Kidney epithelial cell (primary cell): ENCODE results near the gene MACF1. TPM values are rescaled to one million over a fixed set of nuclear protein-coding genes. Genes with fewer than 3 reads are reported as not detected.

Source experiments
- DNase-seq: peaks from one replicate; pipeline ENCODE4 v3.0.0-alpha.2; 2010; ENCODE audit warnings: low read depth
- H3K27me3 ChIP-seq: 2 replicates; pipeline ENCODE4 v1.6.0; 2011; ENCODE audit warnings: low read length; ENCODE audit not compliant: control insufficient read depth, insufficient read depth
- H3K36me3 ChIP-seq: 2 replicates; pipeline ENCODE4 v1.5.1; 2011; ENCODE audit warnings: low read length; ENCODE audit not compliant: control insufficient read depth, insufficient read depth
- H3K4me3 ChIP-seq: 2 replicates; pipeline ENCODE4 v1.5.1; 2011; ENCODE audit warnings: low read depth, mild to moderate bottlenecking, control low read depth, low read length
- total RNA-seq: library from RNA; depleted of rRNA; stranded (reverse); fragments of >200 nt; gene quantifications from 2 replicates; pipeline ENCODE4 v1.2.3, GENCODE V29; 2015
- TF ChIP-seq, protein P1 (sequence below): IDR thresholded peaks from 2 replicates; pipeline ENCODE4 v1.5.1; 2011; ENCODE audit warnings: mild to moderate bottlenecking, moderate library complexity, low read length, control low read depth, inconsistent platforms; ENCODE audit not compliant: insufficient read depth, poor library complexity, severe bottlenecking

The MACF1 gene
- total RNA-seq, 1 donor from 2014 or later = 279 TPM

- TF ChIP-seq, protein P1, sequence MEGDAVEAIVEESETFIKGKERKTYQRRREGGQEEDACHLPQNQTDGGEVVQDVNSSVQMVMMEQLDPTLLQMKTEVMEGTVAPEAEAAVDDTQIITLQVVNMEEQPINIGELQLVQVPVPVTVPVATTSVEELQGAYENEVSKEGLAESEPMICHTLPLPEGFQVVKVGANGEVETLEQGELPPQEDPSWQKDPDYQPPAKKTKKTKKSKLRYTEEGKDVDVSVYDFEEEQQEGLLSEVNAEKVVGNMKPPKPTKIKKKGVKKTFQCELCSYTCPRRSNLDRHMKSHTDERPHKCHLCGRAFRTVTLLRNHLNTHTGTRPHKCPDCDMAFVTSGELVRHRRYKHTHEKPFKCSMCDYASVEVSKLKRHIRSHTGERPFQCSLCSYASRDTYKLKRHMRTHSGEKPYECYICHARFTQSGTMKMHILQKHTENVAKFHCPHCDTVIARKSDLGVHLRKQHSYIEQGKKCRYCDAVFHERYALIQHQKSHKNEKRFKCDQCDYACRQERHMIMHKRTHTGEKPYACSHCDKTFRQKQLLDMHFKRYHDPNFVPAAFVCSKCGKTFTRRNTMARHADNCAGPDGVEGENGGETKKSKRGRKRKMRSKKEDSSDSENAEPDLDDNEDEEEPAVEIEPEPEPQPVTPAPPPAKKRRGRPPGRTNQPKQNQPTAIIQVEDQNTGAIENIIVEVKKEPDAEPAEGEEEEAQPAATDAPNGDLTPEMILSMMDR = no peak
- no peak for DNase-seq
- H3K36me3 ChIP-seq = peaks cover 3% of the 10 kb centered on the region
- H3K27me3 ChIP-seq = no peaks in the 10 kb centered on the region
- H3K4me3 ChIP-seq = no peak overlapping the region
These were observed 174.7 kb downstream of the MACF1 start for GRCh38 chr1:39379187-39379586.

DNA sequence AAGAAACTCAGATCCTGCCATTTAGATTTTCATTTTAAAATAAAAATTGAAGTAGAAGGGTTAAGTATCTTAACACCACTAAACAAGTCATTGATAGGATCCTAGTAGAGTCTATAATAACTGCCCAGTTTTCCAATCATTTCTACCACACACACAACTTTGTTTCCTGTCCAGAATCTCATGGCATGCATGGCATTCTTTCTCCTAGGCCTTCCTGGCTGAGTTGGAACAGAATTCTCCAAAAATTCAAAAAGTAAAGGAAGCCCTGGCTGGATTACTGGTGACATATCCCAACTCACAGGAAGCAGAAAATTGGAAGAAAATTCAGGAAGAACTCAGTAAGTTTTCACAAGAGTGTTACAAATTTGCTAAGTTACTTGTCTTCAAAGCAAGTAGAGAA lies 175.5 kb downstream of the MACF1 start:
- TF ChIP-seq, protein P1 = no peak
- DNase-seq = no peak
- H3K36me3 ChIP-seq = peaks cover 3% of the 10 kb centered on the region
- no peak overlapping the region for H3K4me3 ChIP-seq
- no peaks in the 10 kb centered on the region for H3K27me3 ChIP-seq

DNA sequence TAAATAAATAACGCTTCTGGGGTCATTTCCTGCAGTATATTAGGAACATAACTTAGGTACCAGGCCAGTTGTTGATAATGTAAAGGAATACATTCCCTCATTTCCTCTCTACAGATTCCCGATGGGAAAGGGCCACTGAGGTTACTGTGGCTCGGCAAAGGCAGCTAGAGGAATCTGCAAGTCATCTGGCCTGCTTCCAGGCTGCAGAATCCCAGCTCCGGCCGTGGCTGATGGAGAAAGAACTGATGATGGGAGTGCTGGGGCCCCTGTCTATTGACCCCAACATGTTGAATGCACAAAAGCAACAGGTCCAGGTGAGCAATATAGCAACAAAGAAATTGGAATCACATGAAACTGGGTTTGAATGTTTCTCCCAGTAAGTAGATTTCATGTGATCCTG lies 177.3 kb downstream of the MACF1 start:
- TF ChIP-seq, protein P1 = no peak
- H3K27me3 ChIP-seq = no peaks in the 10 kb centered on the region
- DNase-seq = no peak
- H3K36me3 ChIP-seq = peaks cover 3% of the 10 kb centered on the region
- H3K4me3 ChIP-seq = no peak overlapping the region

DNA sequence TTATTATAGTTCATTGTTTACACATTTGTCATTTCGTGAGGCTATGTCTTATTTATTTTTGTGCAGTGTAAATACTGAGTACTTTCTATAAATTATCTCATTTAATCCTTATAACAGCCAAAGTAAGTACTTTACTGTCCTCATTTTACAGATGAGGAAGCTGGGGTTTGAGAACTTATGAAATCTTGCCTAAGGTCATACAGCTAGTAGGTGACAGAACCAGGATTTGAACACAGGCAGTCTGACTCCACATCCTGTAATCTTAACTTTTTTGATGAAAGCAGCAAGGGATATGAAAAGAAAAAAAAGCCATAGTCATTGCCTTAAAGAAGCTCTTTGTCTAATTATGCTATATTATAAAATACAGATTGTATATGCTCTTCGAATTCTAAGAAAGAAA lies 179.8 kb downstream of the MACF1 start:
- no peak for DNase-seq
- no peaks in the 10 kb centered on the region for H3K36me3 ChIP-seq
- TF ChIP-seq, protein P1 = no peak
- H3K4me3 ChIP-seq = no peak overlapping the region
- no peaks in the 10 kb centered on the region for H3K27me3 ChIP-seq

DNA sequence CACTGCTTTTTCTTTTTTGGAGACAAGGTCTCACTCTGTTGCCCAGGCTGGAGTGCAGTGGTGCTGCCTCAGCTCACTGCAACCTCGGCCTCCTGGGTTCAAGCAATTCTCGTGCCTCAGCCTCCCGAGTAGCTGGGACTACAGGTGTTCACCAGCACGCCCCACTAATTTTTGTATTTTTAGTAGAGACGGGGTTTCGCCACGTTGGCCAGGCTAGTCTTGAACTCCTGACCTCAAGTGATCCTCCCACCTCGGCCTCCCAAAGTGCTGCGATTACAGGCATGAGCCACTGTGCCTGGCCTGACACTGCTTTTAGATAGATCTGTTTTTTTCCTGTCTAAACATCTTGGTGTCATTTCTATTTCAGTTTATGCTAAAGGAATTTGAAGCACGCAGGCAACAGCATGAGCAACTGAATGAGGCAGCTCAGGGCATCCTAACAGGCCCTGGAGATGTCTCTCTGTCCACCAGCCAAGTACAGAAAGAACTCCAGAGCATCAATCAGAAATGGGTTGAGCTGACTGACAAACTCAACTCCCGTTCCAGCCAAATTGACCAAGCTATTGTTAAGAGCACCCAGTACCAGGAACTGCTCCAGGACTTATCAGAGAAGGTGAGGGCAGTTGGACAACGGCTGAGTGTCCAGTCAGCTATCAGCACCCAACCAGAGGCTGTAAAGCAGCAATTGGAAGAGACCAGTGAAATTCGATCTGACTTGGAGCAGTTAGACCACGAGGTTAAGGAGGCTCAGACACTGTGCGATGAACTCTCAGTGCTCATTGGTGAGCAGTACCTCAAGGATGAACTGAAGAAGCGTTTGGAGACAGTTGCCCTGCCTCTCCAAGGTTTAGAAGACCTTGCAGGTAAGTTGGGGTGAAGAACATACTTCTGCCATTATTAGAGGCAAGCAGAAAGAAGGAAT lies 180.8 kb downstream of the MACF1 start:
- no peak overlapping the region for H3K4me3 ChIP-seq
- no peak for DNase-seq
- H3K36me3 ChIP-seq = no peaks in the 10 kb centered on the region
- TF ChIP-seq, protein P1 = no peak
- no peaks in the 10 kb centered on the region for H3K27me3 ChIP-seq
